Prostate gland (tissue), 2 donors: Measurements from ENCODE around the gene SPPL3. TPM values are rescaled to one million over a fixed set of nuclear protein-coding genes. Genes with fewer than 3 reads are reported as not detected.

Experiments
- DNase-seq: peaks from one replicate; pipeline ENCODE4 v3.0.0-alpha.2; 2019; ENCODE audit warnings: low spot score
- H3K27ac ChIP-seq, 2 donors: fragments of 200-600 bp; sonication (generic); 2 replicates each; pipeline ENCODE4 v1.5.1; 2017 to 2019
- H3K27me3 ChIP-seq: fragments of 200-600 bp; sonication (generic); replicated peaks from 2 replicates; pipeline ENCODE4 v1.5.1; 2019; ENCODE audit not compliant: insufficient read depth
- H3K36me3 ChIP-seq, 2 donors: fragments of 200-600 bp; sonication (generic); 1 replicate in 1 of 2; 2 replicates in 1 of 2; pipeline versions ENCODE4 v1.5.1 to v1.8.1; 2017 to 2019
- H3K4me1 ChIP-seq: fragments of 200-600 bp; sonication (generic); replicated peaks from 2 replicates; pipeline ENCODE4 v1.5.1; 2019
- H3K4me3 ChIP-seq, 2 donors: fragments of 200-600 bp; sonication (generic); 2 replicates each; pipeline ENCODE4 v1.5.1; 2017 to 2019
- H3K9me3 ChIP-seq: fragments of 200-600 bp; sonication (generic); 2 replicates; pipeline ENCODE4 v1.5.1; 2017
- POLR2A ChIP-seq: fragments of 450-650 bp; IDR thresholded peaks from one replicate; pipeline ENCODE4 v1.6.1; 2016; ENCODE audit warnings: antibody characterized with exemption, mild to moderate bottlenecking
- POLR2AphosphoS5 ChIP-seq: sonication (generic); formaldehyde crosslinking; IDR thresholded peaks from one replicate; pipeline ENCODE4 v1.6.1; 2017; ENCODE audit warnings: antibody characterized with exemption
- WGBS: methylation state at CpG from one replicate; pipeline ENCODE4 v1.1.5; 2018; 5-methylcytosine and 5-hydroxymethylcytosine counted together
- intact Hi-C: fragments of 100-400 bp; cut with DNase I; formaldehyde crosslinking; loops from one replicate; pipeline ENCODE4 v1.14.2; 2022
- total RNA-seq, 2 donors: library from RNA; depleted of rRNA; stranded (reverse); fragments of >200 nt; gene quantifications; one replicate each; pipeline ENCODE4 v1.1.0, GENCODE V29; 2016
- TF ChIP-seq, protein P1 (sequence below), 4 experiments: fragments of 200-600 bp in 2 of 4; fragments of 450-650 bp in 2 of 4; sonication (generic) in 2 of 4; IDR thresholded peaks; 1 replicate in 3 of 4; 2 replicates in 1 of 4; pipeline ENCODE4 v1.5.1; 2016 to 2019; ENCODE audit warnings: antibody characterized with exemption in 4 of 4, mild to moderate bottlenecking in 2 of 4, moderate library complexity in 2 of 4

Gene SPPL3
- total RNA-seq, 2 donors from 2014 or later: 36.0 to 37.1 TPM

DNA sequence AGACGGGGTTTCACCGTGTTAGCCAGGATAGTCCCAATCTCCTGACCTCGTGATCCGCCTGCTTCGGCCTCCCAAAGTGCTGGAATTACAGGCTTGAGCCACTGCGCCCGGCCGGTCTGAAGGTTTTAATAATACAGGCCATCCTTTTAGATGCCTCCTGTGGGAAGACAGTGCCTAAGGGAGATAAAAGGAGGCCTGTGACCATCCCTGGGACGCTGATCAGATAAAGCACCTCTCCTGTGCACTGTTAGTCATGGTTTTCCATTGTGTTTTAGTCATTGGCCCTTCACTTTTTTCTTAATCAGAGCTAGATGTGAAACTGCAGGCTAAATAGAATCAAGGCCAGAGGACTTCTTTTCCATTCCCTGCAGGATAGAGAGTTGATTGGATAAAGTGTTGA, 186.1 kb downstream of the SPPL3 start:
- H3K27ac ChIP-seq: no peak overlapping the region
- DNase-seq: no peak
- H3K36me3 ChIP-seq: peaks cover 12 to 27% of the 10 kb centered on the region in 2 donors
- H3K27me3 ChIP-seq: no peaks in the 10 kb centered on the region
- no peaks in the 10 kb centered on the region for H3K4me1 ChIP-seq
- 88% methylated on average over 9 of the region's 9 CpGs for WGBS
- no peak overlapping the region for H3K4me3 ChIP-seq
- intact Hi-C loops: no loop called here
- no peak for TF ChIP-seq POLR2AphosphoS5
- TF ChIP-seq, protein P1, sequence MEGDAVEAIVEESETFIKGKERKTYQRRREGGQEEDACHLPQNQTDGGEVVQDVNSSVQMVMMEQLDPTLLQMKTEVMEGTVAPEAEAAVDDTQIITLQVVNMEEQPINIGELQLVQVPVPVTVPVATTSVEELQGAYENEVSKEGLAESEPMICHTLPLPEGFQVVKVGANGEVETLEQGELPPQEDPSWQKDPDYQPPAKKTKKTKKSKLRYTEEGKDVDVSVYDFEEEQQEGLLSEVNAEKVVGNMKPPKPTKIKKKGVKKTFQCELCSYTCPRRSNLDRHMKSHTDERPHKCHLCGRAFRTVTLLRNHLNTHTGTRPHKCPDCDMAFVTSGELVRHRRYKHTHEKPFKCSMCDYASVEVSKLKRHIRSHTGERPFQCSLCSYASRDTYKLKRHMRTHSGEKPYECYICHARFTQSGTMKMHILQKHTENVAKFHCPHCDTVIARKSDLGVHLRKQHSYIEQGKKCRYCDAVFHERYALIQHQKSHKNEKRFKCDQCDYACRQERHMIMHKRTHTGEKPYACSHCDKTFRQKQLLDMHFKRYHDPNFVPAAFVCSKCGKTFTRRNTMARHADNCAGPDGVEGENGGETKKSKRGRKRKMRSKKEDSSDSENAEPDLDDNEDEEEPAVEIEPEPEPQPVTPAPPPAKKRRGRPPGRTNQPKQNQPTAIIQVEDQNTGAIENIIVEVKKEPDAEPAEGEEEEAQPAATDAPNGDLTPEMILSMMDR (IDR thresholded peaks at IDR 0.05): no peak
- no peak for TF ChIP-seq POLR2A
- no peaks in the 10 kb centered on the region for H3K9me3 ChIP-seq

DNA sequence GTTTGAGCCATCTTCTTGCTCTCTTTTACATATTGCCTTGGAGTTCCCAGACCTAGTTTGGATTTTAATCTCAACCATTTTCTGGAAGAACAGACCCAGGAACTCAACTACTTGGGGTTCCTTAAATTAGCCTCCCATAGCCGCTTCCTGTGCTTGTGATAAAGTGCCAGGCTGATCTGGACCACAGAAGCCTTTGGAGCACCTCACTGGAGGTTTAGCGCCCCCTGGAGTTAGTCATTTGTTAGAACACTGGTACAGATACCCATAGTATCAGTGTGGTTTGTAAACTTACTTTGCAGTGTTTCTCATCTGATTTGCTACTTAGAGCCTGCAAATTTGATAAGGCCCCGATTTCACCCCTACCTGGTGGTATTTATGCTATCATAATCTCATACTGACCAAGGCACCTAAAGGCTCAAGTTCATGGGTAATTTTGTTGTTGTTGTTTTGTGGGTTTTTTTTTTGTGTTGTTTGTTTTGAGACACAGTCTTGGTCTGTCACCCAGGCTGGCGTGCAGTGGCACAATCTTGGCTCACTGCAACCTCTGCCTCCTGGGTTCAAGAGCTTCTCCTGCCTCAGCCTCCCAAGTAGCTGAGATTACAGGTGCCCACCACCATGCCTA, 190.2 kb downstream of the SPPL3 start:
- Histone ChIP-seq H3K27ac (no peak overlapping the region), H3K4me1 (no peaks in the 10 kb centered on the region), H3K27me3 (no peaks in the 10 kb centered on the region), H3K4me3 (no peak overlapping the region), H3K9me3 (no peaks in the 10 kb centered on the region), H3K36me3 (peaks cover 4 to 20% of the 10 kb centered on the region in 2 donors)
- DNase-seq: peak; percentile 78
- TF ChIP-seq POLR2A: no peak
- TF ChIP-seq POLR2AphosphoS5: peak; percentile 53
- TF ChIP-seq, protein P1 (IDR thresholded peaks at IDR 0.05): peak; percentile 63 to 92 (median 86)
- intact Hi-C loops: loop anchor here (2.0 kb wide), 1 partner anchor 65 kb away; no protein-coding TSS in a partner anchor
- WGBS: 18% methylated on average over 4 of the region's 4 CpGs

DNA sequence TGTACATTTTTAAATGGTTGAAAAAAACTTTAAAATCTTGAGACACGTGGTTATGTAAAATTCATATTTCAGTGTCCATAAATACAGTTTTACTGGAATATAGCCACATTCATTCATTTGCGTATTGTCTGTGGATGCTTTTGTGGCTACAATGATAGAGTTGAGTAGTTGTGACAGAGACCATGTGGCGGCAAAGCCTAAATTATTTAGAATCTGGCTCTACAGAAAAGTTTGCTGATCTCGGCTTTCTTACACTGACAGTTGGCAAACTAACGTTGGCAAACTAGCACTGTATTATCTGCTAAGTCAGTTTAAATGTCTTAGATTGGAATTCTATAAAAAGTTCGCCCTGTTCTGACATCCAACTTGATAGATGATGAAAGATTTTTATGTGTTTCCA, 191.5 kb downstream of the SPPL3 start:
- Histone ChIP-seq H3K27me3 (no peaks in the 10 kb centered on the region), H3K27ac (no peak overlapping the region), H3K36me3 (peaks cover 4 to 10% of the 10 kb centered on the region in 2 donors), H3K9me3 (no peaks in the 10 kb centered on the region), H3K4me3 (no peak overlapping the region), H3K4me1 (no peaks in the 10 kb centered on the region)
- TF ChIP-seq, protein P1 (IDR thresholded peaks at IDR 0.05): no peak
- TF ChIP-seq POLR2A: no peak
- no peak for TF ChIP-seq POLR2AphosphoS5
- WGBS: 38% methylated on average over 6 of the region's 6 CpGs
- intact Hi-C loops: no loop called here
- DNase-seq: no peak

Other genes with a start within 250 kb of the SPPL3 start
- gene MLEC, start 217.2 kb downstream of the SPPL3 start, total RNA-seq: 100 to 1,000 TPM; 116 to 124 TPM
- 10 to 100 TPM; 26.0 to 41.9 TPM for gene UNC119B, start 193.9 kb downstream of the SPPL3 start, total RNA-seq
- 10 to 100 TPM; 29.4 to 36.0 TPM for gene ACADS, start 178.5 kb downstream of the SPPL3 start, total RNA-seq
- gene HNF1A, start 74.2 kb upstream of the SPPL3 start, total RNA-seq: 1 to 10 TPM; 1.1 to 1.3 TPM
- 10 to 100 TPM; 13.8 to 15.2 TPM for gene C12orf43, start 112.1 kb upstream of the SPPL3 start, total RNA-seq
- gene OASL, start 134.9 kb upstream of the SPPL3 start, total RNA-seq: under 1 TPM; 0.14 to 0.91 TPM
- gene P2RX7, start 228.5 kb upstream of the SPPL3 start, total RNA-seq: 10 to 100 TPM in 1 of 2 donors, 1 to 10 TPM in 1; 1.4 to 11.8 TPM